NCI-H2227 (cell line): ENCODE measurements around the gene LRRC25.

ENCODE experiments used
- DNase-seq: peaks from one replicate; lab custom pipeline; 2025; ENCODE audit not compliant: unreplicated experiment; lab: John Stamatoyannopoulos, UW

The LRRC25 gene

DNA sequence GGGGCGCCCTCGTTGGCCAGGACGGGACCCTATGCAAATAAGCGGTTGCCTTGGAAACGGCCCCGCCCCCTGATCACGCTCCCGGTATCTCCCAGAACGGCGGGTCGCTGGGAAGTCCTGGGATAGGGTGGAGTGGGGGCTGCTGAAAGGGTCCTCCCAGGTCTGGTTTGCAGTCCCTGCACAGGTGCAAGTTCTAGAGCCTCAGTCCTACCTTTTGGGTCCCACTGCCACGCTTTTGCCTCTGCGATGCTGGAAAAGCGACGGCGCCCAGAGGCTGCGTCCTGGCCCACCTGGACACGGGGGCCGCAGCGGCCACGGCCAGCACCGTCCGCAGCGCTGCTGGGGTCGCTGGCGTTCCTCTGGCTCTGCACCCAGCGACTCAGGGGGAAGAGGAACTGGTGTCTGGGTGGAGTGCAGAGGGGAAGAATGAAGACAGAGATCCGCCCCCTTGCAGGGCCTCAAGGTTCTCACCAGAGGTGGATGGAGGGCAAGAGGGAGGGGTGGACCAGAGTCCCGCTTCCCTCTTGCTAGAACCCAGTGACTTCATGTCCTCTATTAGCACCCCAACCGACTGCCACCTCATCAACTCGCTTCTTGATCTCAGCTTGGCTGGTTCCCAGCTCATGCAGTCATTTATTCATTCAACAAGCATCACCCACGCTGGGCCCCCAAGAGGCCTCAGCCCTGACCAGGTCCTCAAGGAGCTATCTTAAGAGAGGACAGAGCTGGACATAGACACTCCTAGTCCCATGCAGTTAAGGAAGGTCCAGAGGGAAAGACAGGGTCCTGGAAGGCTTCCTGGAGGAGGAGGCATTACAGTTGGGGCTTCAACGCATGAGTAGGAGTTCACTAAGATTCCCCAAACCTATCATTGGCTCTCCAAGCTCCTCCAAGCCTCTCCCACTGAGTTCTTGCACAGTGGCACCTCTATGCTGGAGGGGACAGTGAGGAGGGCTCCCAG is at the start of gene LRRC25:
TSS of gene LRRC25 (minus strand) at position 381 of the 961 bp plus-strand sequence. CDS start 659 bp downstream, outside the sequence.
- peak; percentile 31 for DNase-seq

DNA sequence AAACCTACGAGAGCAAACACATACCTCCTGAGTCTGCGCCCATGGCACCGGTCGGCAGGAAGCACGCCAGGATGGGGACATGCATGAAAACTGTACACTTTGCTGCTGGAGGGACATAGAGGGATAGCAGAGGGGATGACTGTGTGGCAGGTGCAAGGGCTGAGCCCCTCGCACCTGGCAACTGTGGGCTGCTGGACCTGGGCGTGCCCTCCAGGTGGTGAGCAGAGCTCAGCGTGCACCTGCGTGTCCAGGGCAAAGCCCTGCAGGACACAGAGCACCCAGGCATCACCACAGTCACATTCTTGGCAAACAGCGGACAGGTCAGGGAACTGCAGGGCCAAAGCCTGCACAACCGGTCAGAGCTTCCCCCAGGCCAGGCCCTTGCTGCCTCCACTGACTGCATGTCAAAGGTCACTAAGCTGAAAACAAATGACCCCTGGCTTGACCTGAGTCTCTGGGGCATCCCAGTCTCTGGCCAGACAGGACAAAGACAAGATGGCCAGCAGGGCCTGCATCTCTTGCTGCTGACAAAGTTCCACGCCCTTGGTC is 49.5 kb upstream of the LRRC25 start:
- DNase-seq = no peak

- DNase-seq = no peak
Observed at GRCh38 chr19:18446145-18446810, 48.9 kb upstream of the LRRC25 start.

GRCh38 chr19:18445262-18445948 is 48.0 kb upstream of the LRRC25 start:
- no peak for DNase-seq

DNA sequence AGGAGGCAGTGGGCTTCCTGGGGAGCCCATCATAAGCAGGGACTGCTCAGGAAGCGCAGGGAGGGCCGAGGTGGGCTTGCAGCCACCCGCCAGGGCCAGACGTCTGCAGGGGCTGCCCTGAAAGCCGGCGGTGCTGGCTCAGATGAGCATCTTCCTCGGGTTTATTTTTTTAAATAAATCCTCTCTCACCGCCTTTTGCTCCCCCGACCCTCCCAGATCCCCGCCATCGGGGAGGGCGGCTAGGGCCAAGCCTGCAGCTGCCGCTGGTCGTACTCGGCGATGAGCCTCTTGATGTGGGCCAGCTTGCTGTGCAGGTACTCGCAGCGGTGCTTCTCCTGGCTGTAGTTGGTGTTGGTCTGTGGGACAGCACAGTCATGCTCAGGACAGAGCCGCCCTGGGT is 47.1 kb upstream of the LRRC25 start:
- no peak for DNase-seq

DNA sequence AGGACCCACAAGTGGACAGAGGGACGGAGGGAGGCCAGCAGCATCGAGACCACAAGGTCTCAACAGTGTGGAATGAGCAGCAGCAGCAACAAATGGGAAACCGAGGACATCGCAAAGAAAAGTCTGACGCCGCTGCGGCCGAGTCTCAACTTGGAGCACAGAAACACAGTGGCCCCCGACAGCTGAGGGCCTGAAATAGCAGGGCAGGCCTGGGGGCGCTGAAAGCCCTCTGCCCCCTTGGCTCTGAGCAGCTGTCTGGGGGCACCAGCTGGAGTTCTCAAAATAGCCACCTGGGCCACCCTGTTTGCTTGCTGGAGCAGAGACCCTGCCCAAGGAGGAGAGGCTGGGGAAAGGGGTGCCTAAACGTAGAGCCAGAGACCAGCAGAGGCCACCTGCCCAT is 46.4 kb upstream of the LRRC25 start:
- no peak for DNase-seq

GRCh38 chr19:18443406-18443805 is 46.0 kb upstream of the LRRC25 start:
- no peak for DNase-seq

DNA sequence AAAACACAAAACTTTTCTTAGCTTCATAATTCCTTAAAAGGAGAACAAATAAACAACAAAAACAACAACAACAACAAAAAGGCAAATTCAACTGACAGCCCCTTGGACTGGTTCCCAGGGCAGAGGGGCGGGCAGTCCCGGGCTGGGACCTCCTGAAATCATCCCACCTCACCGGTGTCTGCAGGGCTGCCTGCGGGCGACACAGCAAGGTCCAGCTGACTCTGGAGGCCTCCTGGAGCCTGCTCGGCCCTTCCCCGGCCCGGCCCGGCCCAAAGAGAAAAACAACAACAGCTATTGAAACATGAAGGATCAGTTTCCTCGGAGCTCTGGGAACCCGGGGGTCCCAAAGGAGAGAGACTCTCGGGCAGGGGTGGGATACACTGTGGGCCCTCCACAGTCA is 45.5 kb upstream of the LRRC25 start:
- no peak for DNase-seq

DNA sequence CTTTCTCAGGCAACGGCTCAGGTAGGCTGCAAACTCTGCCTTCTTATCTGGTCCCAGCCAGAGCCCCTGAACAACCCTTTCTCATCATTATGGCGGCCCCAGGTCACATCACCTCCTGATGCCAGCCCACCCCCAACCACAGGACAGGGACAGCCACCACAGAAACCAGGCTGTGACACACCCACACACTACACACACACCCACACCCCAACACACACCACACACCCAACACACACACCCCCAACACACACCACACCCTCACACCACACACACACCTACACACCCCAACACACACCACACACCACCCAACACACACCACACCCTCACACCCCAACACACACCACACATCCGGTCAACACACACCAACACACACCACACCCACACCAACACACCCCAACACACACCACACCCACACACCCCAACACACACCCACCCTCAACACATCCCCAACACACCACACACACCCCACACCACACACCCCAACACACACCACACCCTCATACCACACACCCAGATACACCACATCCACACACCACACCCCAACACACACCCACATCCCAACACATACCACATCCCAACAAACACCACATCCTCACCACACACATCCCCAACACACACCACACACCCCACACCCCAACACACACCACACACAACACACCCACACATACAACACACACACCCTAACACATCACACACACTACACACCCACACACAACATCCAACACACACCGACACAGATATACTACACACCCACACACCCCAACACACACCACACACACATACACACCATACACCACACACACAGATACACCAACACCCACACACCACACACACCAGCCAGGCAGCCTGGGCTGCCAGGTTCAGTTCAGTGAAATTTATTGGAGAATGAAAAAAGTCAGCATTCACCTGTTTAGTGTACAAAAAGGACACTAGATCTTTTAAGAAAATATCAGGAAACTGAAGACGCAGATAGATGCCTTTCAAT is 44.7 kb upstream of the LRRC25 start:
- DNase-seq = no peak

- no peak for DNase-seq
Observed at GRCh38 chr19:18440936-18441803, 43.7 kb upstream of the LRRC25 start.

- DNase-seq = no peak
Observed at GRCh38 chr19:18440415-18440877, 43.0 kb upstream of the LRRC25 start.

DNA sequence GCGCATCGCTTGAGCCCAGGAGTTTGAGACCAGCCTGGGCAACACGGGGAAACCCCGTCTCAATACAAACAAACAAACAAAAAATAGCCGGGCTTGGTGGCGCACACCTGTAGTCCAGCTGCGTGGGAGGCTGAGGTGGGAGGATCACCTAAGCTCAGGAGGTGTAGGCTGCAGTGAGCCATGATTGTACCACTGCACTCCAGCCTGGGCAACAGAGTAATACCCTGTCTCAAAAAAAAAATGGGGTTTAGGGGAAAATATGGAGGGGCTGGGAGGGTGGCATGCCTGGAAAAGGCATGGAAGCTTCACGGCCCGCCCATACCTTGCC is 42.5 kb upstream of the LRRC25 start:
- no peak for DNase-seq

DNA sequence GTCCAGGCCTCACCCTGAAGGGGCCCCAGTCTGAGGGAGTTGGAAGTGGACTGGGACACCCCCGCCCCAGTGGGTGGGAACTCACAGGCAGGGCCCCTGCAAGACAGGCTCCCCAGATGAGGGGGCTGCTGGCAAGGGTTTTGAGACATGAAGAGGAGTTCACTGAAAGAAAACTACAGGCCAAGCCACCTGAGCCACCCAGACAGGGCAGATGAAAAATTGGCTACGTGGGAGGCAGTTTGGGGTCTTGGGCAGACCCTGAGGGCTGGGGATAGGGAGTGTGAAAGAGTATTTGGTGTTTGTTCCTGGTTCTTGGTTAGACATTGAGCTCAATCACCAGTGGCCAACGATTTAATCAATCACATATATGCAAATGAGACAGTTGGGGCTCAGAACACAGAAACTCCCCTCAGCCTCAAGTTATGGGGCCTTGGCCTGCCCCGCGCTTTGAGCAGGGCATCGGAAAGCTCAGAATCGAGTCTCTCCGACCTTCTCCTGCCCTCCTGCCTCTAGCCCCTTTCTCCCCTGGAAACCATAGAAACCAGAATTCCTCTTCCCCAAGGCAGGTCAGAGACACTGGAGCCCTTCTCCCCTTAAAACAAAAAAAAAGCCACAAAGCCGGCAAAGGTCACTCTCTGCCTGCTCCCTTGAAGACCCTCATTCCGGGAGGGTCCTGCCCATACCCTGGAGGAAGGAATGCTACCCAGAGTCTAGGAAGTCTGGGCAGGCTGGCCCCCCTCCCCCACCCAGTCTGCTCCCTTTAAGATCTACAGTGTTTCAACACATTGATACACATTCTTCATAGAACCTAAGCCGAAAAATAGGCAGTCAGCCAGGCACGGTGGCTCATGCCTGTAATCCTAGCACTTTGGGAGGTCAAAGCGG is 41.8 kb upstream of the LRRC25 start:
- DNase-seq = no peak

GRCh38 chr19:18438331-18439024 is 41.1 kb upstream of the LRRC25 start:
- peak; percentile 29 for DNase-seq

- peak; percentile 78 for DNase-seq
Observed at GRCh38 chr19:18437491-18438330, 40.3 kb upstream of the LRRC25 start, which contains the start of gene ISYNA1. TSS of gene ISYNA1 (minus strand) at chr19:18438133. CDS start at chr19:18437979, 154 bp downstream.

DNA sequence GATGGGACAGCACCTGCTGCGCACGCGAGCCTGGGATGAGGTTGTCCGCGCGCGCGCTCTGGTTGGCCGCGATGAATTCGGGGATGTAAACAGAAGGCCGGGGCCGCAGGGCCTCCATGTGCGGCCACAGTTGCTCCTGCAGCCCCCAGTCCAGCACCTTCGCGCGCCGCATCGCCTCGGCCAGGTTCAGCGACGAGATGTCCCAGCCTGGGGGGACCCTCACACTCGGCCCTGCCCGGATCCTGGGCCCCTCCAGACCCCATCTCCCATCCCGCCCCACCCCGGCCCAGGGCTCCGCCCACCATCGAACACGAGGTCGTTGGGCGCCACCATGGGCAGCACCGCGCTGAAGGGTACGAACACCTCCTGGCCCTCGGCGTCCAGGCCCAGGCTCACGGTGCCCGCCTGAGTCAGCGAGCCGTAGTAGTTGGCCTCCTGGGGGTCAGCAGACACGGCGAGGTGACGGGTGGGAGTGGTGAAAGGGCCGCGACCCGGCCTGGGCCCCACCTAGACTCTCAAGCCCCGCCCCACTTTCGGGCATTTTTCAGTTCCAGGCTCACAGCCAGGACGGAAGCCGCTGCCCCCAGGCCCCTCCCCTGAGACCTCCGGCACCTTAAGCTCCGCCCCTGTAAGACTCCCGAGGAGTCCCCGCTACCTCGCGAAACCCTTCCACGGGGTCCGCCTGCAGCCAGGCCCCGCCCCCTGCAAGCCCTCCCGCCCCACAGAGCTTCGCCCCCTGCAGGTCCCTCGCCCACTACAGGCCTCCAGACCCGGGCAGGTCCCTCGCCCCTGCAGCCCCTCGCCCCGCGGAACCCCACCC is 39.5 kb upstream of the LRRC25 start:
- peak; percentile 81 for DNase-seq
